Islet of Langerhans (tissue), 1 donor: ENCODE results near the gene COPS8.

Experiments used
- FAIRE-seq: peaks from one replicate; lab custom pipeline; 2011; peaks lifted over from hg19 to GRCh38; lab: Jason Lieb, UNC

The COPS8 gene

GRCh38 chr2:237065071-237065377 is 20.7 kb upstream of the COPS8 start:
- no peak for FAIRE-seq

- FAIRE-seq = no peak
Measured at GRCh38 chr2:237066396-237066795, 19.3 kb upstream of the COPS8 start.

- no peak for FAIRE-seq
Measured at GRCh38 chr2:237068005-237068576, 17.6 kb upstream of the COPS8 start.

GRCh38 chr2:237072067-237072931 is 13.4 kb upstream of the COPS8 start:
- FAIRE-seq = no peak

- FAIRE-seq = no peak
Measured at GRCh38 chr2:237073552-237073951, 12.1 kb upstream of the COPS8 start.

GRCh38 chr2:237074211-237074993 is 11.3 kb upstream of the COPS8 start:
- no peak for FAIRE-seq

- no peak for FAIRE-seq
Measured at GRCh38 chr2:237075749-237076599, 9.7 kb upstream of the COPS8 start.

- FAIRE-seq = no peak
Measured at GRCh38 chr2:237081596-237081995, 4.1 kb upstream of the COPS8 start.

GRCh38 chr2:237083026-237083425 is 2.7 kb upstream of the COPS8 start:
- no peak for FAIRE-seq

- FAIRE-seq = no peak
Measured at GRCh38 chr2:237084444-237084843, 1.2 kb upstream of the COPS8 start.

GRCh38 chr2:237090906-237091305 is 5.2 kb downstream of the COPS8 start:
- FAIRE-seq = no peak

- no peak for FAIRE-seq
Measured at GRCh38 chr2:237091779-237092436, 6.2 kb downstream of the COPS8 start.

GRCh38 chr2:237092506-237092905 is 6.8 kb downstream of the COPS8 start:
- FAIRE-seq = no peak

- FAIRE-seq = no peak
Measured at GRCh38 chr2:237092920-237093781, 7.5 kb downstream of the COPS8 start.

GRCh38 chr2:237096201-237096600 is 10.5 kb downstream of the COPS8 start:
- FAIRE-seq = no peak

GRCh38 chr2:237096911-237097310 is 11.2 kb downstream of the COPS8 start:
- FAIRE-seq = no peak

- FAIRE-seq = no peak
Measured at GRCh38 chr2:237097326-237097910, 11.7 kb downstream of the COPS8 start.

GRCh38 chr2:237097911-237098702 is 12.4 kb downstream of the COPS8 start:
- no peak for FAIRE-seq

- no peak for FAIRE-seq
Measured at GRCh38 chr2:237099804-237100203, 14.1 kb downstream of the COPS8 start.
